ENCODE data around the gene CXXC5.

DNA sequence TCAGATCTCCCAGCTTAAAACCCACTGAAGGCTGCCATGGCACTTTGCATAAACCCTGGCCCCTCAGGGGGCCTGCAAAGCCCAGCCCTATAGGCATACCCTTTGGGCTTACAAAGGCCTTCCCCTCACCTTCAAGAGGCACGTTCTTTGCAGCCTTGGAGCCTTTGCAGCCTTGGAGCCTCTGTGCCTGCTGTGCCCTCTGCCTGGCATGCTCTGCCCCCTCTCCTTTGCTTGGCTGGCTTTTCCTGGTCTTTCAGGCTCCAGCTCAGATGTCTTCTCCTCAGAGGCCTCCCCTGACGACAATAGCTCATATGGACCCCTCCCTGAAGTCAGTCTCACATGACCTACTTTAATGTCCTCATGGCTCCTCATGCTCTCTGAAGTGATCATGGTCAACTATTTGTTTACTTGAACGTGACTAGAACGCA is 60.3 kb downstream of the CXXC5 start:
- no peak for TF ChIP-seq POLR2A (IDR thresholded peaks at IDR 0.05)
- TF ChIP-seq, protein P1, sequence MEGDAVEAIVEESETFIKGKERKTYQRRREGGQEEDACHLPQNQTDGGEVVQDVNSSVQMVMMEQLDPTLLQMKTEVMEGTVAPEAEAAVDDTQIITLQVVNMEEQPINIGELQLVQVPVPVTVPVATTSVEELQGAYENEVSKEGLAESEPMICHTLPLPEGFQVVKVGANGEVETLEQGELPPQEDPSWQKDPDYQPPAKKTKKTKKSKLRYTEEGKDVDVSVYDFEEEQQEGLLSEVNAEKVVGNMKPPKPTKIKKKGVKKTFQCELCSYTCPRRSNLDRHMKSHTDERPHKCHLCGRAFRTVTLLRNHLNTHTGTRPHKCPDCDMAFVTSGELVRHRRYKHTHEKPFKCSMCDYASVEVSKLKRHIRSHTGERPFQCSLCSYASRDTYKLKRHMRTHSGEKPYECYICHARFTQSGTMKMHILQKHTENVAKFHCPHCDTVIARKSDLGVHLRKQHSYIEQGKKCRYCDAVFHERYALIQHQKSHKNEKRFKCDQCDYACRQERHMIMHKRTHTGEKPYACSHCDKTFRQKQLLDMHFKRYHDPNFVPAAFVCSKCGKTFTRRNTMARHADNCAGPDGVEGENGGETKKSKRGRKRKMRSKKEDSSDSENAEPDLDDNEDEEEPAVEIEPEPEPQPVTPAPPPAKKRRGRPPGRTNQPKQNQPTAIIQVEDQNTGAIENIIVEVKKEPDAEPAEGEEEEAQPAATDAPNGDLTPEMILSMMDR (IDR thresholded peaks at IDR 0.05) = no peak

Data from right lobe of liver (tissue), 4 donors.